PC-3 (cell line): ENCODE data around the gene NTPCR. TPM values are rescaled to one million over a fixed set of nuclear protein-coding genes. Genes with fewer than 3 reads are reported as not detected.

Source experiments
- ATAC-seq: fragments of 200-7000 bp; cut with Tn5 transposase; 2 replicates; pipeline ENCODE4 v1.9.1; 2020; ENCODE audit warnings: mild to moderate bottlenecking, moderate library complexity
- BruUV-seq: library from RNA; stranded (reverse); fragments of 400-500 nt; replicated peaks from 2 replicates; lab custom pipeline; 2021; lab: Mats Ljungman, UMichigan
- CTCF ChIA-PET: fragments of 300-600 bp; sonication (Branson Sonifier 250); formaldehyde crosslinking; loops from one replicate; lab custom pipeline; 2022; ENCODE audit warnings: antibody characterized with exemption; lab: Charles Lee
- POLR2A ChIA-PET: fragments of 300-600 bp; sonication (Branson Sonifier 250); formaldehyde crosslinking; loops from one replicate; lab custom pipeline; 2022; ENCODE audit warnings: antibody characterized with exemption; ENCODE audit not compliant: unreplicated experiment; lab: Charles Lee
- DNase-seq: peaks from one replicate; pipeline ENCODE4 v3.0.0-alpha.2; 2015
- H2AFZ ChIP-seq: fragments of 300-600 bp; sonication (generic); 2 replicates; pipeline ENCODE4 v1.6.0; 2016; ENCODE audit warnings: antibody characterized with exemption, low read length
- H3F3A ChIP-seq: fragments of 300-600 bp; sonication (generic); one replicate; pipeline ENCODE4 v1.6.0; 2017; ENCODE audit warnings: antibody characterized with exemption, low read length, control low read depth, mild to moderate bottlenecking; ENCODE audit not compliant: unreplicated experiment
- H3K27ac ChIP-seq: fragments of 300-600 bp; sonication (generic); 2 replicates; pipeline ENCODE4 v1.5.1; 2016; ENCODE audit warnings: mild to moderate bottlenecking, low read length
- H3K27me3 ChIP-seq: fragments of 300-600 bp; sonication (generic); 2 replicates; pipeline ENCODE4 v1.6.1; 2016; ENCODE audit warnings: low read length, mixed read lengths
- H3K36me3 ChIP-seq: fragments of 300-600 bp; sonication (generic); 2 replicates; pipeline ENCODE4 v1.6.1; 2016; ENCODE audit warnings: low read depth, mixed run types, low read length, mixed read lengths
- H3K4me1 ChIP-seq: fragments of 300-600 bp; sonication (generic); 2 replicates; pipeline ENCODE4 v1.5.1; 2016; ENCODE audit warnings: low read length; ENCODE audit not compliant: insufficient read depth
- H3K4me2 ChIP-seq: fragments of 300-600 bp; sonication (generic); 2 replicates; pipeline ENCODE4 v1.6.0; 2016; ENCODE audit warnings: low read length
- H3K4me3 ChIP-seq: fragments of 300-600 bp; sonication (generic); 2 replicates; pipeline ENCODE4 v1.5.1; 2016; ENCODE audit warnings: mild to moderate bottlenecking, low read length, mixed read lengths
- H3K79me2 ChIP-seq: fragments of 300-600 bp; sonication (generic); 2 replicates; pipeline ENCODE4 v1.6.1; 2017; ENCODE audit warnings: low read length, mixed read lengths
- H3K9ac ChIP-seq: fragments of 300-600 bp; sonication (generic); 2 replicates; pipeline ENCODE4 v1.6.0; 2016; ENCODE audit warnings: mild to moderate bottlenecking, low read length
- H3K9me2 ChIP-seq: fragments of 300-600 bp; sonication (generic); replicated peaks from 2 replicates; pipeline ENCODE4 v1.6.1; 2016; ENCODE audit warnings: mixed run types, low read length, mixed read lengths
- H3K9me3 ChIP-seq: fragments of 300-600 bp; sonication (generic); 2 replicates; pipeline ENCODE4 v1.6.1; 2016; ENCODE audit warnings: low read length, mixed read lengths
- H4K20me1 ChIP-seq: fragments of 300-600 bp; sonication (generic); 2 replicates; pipeline ENCODE4 v1.6.1; 2016; ENCODE audit warnings: low read length, mixed read lengths
- EZH2 ChIP-seq: fragments of 300-600 bp; sonication (generic); IDR thresholded peaks from one replicate; pipeline ENCODE4 v1.6.1; 2017; ENCODE audit warnings: antibody characterized with exemption, mild to moderate bottlenecking, low read length; ENCODE audit not compliant: unreplicated experiment
- EZH2phosphoT487 ChIP-seq: fragments of 300-600 bp; sonication (generic); IDR thresholded peaks from 2 replicates; pipeline ENCODE4 v1.6.1; 2018; ENCODE audit warnings: mild to moderate bottlenecking, antibody characterized with exemption, low read length, borderline replicate concordance
- intact Hi-C: fragments of 100-400 bp; cut with micrococcal nuclease; formaldehyde crosslinking; loops from 2 replicates; pipeline ENCODE4 v1.9.0; 2023
- total RNA-seq: library from RNA; depleted of rRNA; stranded (reverse); fragments of >200 nt; gene quantifications from 2 replicates; pipeline ENCODE4 v1.2.3, GENCODE V29; 2014
- TF ChIP-seq, protein P1 (sequence below): fragments of 300-600 bp; sonication (generic); conservative IDR thresholded peaks from 2 replicates; pipeline ENCODE4 v1.5.1; 2017; ENCODE audit warnings: antibody characterized with exemption, low read depth, mild to moderate bottlenecking, low read length

The NTPCR gene
- total RNA-seq, 1 experiment from 2014 or later: 43.1 TPM

DNA sequence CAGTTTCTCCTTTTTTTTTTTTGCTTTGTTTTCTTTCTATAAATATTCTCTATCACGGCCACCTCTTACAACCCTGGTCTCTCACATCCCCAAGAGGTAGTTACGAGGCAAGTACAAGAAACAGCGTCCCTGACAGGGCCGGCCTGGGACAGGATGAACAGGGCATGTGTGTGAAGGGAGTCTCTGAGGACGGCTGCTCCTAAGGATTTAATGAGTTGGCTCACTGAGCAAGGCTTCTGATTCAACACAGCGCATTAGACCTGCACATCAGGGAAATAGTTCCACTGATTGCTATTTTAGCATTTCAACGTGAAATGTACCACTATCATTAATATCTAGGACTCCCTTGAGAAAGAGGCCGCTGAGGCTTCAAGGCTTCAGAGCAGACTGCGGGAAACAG lies 54.0 kb downstream of the NTPCR start:
- H3K27ac ChIP-seq: no peak overlapping the region
- H3K27me3 ChIP-seq: no peaks in the 10 kb centered on the region
- no peak overlapping the region for H3K4me3 ChIP-seq
- no peaks in the 10 kb centered on the region for H3K9me3 ChIP-seq
- H3K4me2 ChIP-seq: no peak overlapping the region
- no peak overlapping the region for H3K9ac ChIP-seq
- DNase-seq (no peak), ATAC-seq (no peak)
- ChIA-PET POLR2A (no interaction called here), CTCF (no interaction called here)
- TF ChIP-seq, protein P1, sequence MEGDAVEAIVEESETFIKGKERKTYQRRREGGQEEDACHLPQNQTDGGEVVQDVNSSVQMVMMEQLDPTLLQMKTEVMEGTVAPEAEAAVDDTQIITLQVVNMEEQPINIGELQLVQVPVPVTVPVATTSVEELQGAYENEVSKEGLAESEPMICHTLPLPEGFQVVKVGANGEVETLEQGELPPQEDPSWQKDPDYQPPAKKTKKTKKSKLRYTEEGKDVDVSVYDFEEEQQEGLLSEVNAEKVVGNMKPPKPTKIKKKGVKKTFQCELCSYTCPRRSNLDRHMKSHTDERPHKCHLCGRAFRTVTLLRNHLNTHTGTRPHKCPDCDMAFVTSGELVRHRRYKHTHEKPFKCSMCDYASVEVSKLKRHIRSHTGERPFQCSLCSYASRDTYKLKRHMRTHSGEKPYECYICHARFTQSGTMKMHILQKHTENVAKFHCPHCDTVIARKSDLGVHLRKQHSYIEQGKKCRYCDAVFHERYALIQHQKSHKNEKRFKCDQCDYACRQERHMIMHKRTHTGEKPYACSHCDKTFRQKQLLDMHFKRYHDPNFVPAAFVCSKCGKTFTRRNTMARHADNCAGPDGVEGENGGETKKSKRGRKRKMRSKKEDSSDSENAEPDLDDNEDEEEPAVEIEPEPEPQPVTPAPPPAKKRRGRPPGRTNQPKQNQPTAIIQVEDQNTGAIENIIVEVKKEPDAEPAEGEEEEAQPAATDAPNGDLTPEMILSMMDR: no peak
- no peak for TF ChIP-seq EZH2
- no peak for TF ChIP-seq EZH2phosphoT487
- no peaks in the 10 kb centered on the region for H3F3A ChIP-seq
- H3K4me1 ChIP-seq: peaks cover 7% of the 10 kb centered on the region; the same call in 1 of the 2 replicates
- intact Hi-C loops: no loop called here
- H4K20me1 ChIP-seq: no peaks in the 10 kb centered on the region
- H2AFZ ChIP-seq: no peak overlapping the region
- H3K79me2 ChIP-seq: no peaks in the 10 kb centered on the region
- H3K9me2 ChIP-seq: no peaks in the 10 kb centered on the region
- H3K36me3 ChIP-seq: peaks cover 3% of the 10 kb centered on the region; the same call in 1 of the 2 replicates
- BruUV-seq: no TSS peak

- intact Hi-C loops: no loop called here
- BruUV-seq: no TSS peak
- no peak overlapping the region for H3K4me3 ChIP-seq
- no peak overlapping the region for H3K4me2 ChIP-seq
- H3K27me3 ChIP-seq: no peaks in the 10 kb centered on the region
- no peak overlapping the region for H3K27ac ChIP-seq
- H3K9me3 ChIP-seq: no peaks in the 10 kb centered on the region
- no peak overlapping the region for H3K9ac ChIP-seq
- H3K4me1 ChIP-seq: peaks cover 14% of the 10 kb centered on the region
- 0 out of 2 replicates have a peak, but pooled peaks cover 5% of the 10 kb centered on the region for H4K20me1 ChIP-seq
- H3K36me3 ChIP-seq: no peaks in the 10 kb centered on the region
- no peak for DNase-seq
- ATAC-seq: no peak
- POLR2A ChIA-PET: interaction anchor here (0.6 kb wide), 1 partner anchor 62 kb away, joined by 3 read pairs; no protein-coding TSS in a partner anchor
- CTCF ChIA-PET: no interaction called here
- H3K9me2 ChIP-seq: no peaks in the 10 kb centered on the region
- no peaks in the 10 kb centered on the region for H3K79me2 ChIP-seq
- H3F3A ChIP-seq: no peaks in the 10 kb centered on the region
- TF ChIP-seq EZH2: no peak
- H2AFZ ChIP-seq: no peak overlapping the region
Observed at GRCh38 chr1:233005156-233005555, 54.7 kb downstream of the NTPCR start.

DNA sequence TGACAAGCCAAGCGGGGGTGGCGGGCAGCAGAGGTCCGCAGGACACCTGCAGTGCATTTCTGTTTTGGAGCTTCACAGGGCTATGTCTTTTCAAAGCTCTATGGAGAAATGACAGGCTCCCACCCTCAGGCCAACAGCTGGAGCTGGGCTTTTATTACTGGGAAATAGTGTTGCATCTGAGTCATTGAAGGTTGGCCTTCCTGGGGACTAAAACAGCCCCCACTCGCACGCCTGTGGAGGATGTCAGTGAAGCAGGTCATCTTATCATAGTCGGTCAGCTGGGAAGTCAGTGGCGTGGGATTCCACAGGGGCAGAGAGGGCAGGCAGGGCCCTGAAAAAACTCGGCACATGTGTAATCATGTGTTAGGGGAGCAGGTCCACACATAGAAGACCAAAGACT lies 55.3 kb downstream of the NTPCR start:
- peak; percentile 70 for ATAC-seq
- CTCF ChIA-PET: interaction anchor here (0.6 kb wide), 1 partner anchor 229 kb away, joined by 3 read pairs; no protein-coding TSS in a partner anchor
- POLR2A ChIA-PET: no interaction called here

More for the DNA sequence above, 55.3 kb downstream of the NTPCR start:
- Histone ChIP-seq H3K36me3 (no peaks in the 10 kb centered on the region), H3K4me3 (no peak overlapping the region), H3F3A (peaks cover 4% of the 10 kb centered on the region), H3K9ac (no peak overlapping the region), H4K20me1 (0 out of 2 replicates have a peak, but pooled peaks cover 5% of the 10 kb centered on the region), H2AFZ (no peak overlapping the region), H3K79me2 (no peaks in the 10 kb centered on the region), H3K27me3 (no peaks in the 10 kb centered on the region), H3K4me2 (no peak overlapping the region), H3K9me3 (no peaks in the 10 kb centered on the region), H3K27ac (no peak overlapping the region), H3K4me1 (peaks cover 20% of the 10 kb centered on the region), H3K9me2 (no peaks in the 10 kb centered on the region)
- DNase-seq: peak; percentile 51
- no TSS peak for BruUV-seq
- TF ChIP-seq EZH2phosphoT487: no peak
- no peak for TF ChIP-seq EZH2
- TF ChIP-seq, protein P1: no peak
- intact Hi-C loops: no loop called here
